ENCODE measurements around the gene LCN6.

DNA sequence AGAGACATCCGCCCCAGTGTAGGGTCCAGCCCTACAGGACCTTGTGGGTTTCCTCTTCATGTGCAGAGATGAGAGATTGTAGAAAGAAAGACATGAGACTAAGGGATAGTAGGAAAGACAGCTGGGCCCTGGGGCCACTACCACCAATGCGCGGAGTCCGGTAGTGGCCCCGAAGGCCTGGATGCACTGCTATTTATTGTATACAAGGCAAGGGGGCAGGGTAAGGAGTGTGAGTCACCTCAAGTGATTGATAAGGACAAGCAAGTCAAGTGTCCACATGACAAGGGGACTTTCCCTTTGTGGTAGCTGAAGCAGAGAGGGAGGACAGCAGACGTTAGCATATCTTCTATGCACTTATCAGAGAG, 36.7 kb upstream of the LCN6 start:
- TF ChIP-seq, protein P1, sequence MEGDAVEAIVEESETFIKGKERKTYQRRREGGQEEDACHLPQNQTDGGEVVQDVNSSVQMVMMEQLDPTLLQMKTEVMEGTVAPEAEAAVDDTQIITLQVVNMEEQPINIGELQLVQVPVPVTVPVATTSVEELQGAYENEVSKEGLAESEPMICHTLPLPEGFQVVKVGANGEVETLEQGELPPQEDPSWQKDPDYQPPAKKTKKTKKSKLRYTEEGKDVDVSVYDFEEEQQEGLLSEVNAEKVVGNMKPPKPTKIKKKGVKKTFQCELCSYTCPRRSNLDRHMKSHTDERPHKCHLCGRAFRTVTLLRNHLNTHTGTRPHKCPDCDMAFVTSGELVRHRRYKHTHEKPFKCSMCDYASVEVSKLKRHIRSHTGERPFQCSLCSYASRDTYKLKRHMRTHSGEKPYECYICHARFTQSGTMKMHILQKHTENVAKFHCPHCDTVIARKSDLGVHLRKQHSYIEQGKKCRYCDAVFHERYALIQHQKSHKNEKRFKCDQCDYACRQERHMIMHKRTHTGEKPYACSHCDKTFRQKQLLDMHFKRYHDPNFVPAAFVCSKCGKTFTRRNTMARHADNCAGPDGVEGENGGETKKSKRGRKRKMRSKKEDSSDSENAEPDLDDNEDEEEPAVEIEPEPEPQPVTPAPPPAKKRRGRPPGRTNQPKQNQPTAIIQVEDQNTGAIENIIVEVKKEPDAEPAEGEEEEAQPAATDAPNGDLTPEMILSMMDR (optimal IDR thresholded peaks at IDR 0.05 in 1 of 3, IDR thresholded peaks at IDR 0.05 in 1 of 3, conservative IDR thresholded peaks at IDR 0.05 in 1 of 3; ENCODE audit: extremely low read depth in 1 of 3, insufficient read depth in 2 of 3, low read length in 3 of 3): no peak
- TF ChIP-seq EZH2 (IDR thresholded peaks at IDR 0.05; ENCODE audit: low read length): no peak
